HCT116 (cell line): Measurements from ENCODE around the gene COL5A2. TPM values are rescaled to one million over a fixed set of nuclear protein-coding genes. Genes with fewer than 3 reads are reported as not detected.

Experiments
- ATAC-seq: fragments of 200-7000 bp; cut with Tn5 transposase; 2 replicates; pipeline ENCODE4 v1.9.1; 2020; ENCODE audit warnings: mild to moderate bottlenecking, moderate library complexity
- BruUV-seq: library from RNA; stranded (reverse); fragments of 400-500 nt; replicated peaks from 2 replicates; lab custom pipeline; 2021; lab: Mats Ljungman, UMichigan
- CTCF ChIA-PET: fragments of 300-600 bp; sonication (Branson Sonifier 250); formaldehyde crosslinking; loops from one replicate; lab custom pipeline; 2021; ENCODE audit warnings: antibody characterized with exemption; lab: Charles Lee
- POLR2A ChIA-PET: fragments of 300-600, 350-600 bp; sonication (Branson Sonifier 250); formaldehyde crosslinking; loops from one replicate; lab custom pipeline; 2021; ENCODE audit warnings: antibody characterized with exemption; lab: Charles Lee
- RAD21 ChIA-PET, 2 experiments: fragments of 300-600 bp; sonication (Branson Sonifier 250); formaldehyde crosslinking; loops; one replicate each; lab custom pipeline; 2023; ENCODE audit warnings: low total read pairs in 2 of 2; ENCODE audit not compliant: uncharacterized antibody in 2 of 2, unreplicated experiment in 2 of 2, low non-redundant PET in 1 of 2; lab: Charles Lee
- DNase-seq: peaks from one replicate; pipeline ENCODE4 v3.0.0-alpha.2; 2010; ENCODE audit warnings: low read depth, low spot score
- H2AFZ ChIP-seq: fragments of 200-600 bp; shearing (Covaris generic), sonication (generic); 2 replicates; pipeline ENCODE4 v1.6.1; 2017; ENCODE audit warnings: low read depth, mixed run types, mixed read lengths, antibody characterized with exemption, low read length; ENCODE audit not compliant: poor library complexity, severe bottlenecking
- H3K27ac ChIP-seq: 2 replicates; pipeline ENCODE4 v1.5.1; 2012; ENCODE audit warnings: low read depth, low read length
- H3K27me3 ChIP-seq: fragments of 200-600 bp; sonication (generic); 2 replicates; pipeline ENCODE4 v1.6.1; 2016; ENCODE audit warnings: mixed run types, low read length, mixed read lengths; ENCODE audit not compliant: insufficient read depth
- H3K36me3 ChIP-seq, 2 experiments: fragments of 200-500 bp in 1 of 2; fragments of 200-600 bp in 1 of 2; sonication (Bioruptor generic) in 1 of 2; sonication (generic) in 1 of 2; 2 replicates each; pipeline versions ENCODE4 v1.5.1 to v1.6.1; 2014 to 2016; ENCODE audit warnings: low read length in 2 of 2, inconsistent platforms in 1 of 2, mixed read lengths in 1 of 2, mixed run types in 1 of 2; ENCODE audit not compliant: insufficient read depth in 2 of 2, control insufficient read depth in 1 of 2
- H3K4me1 ChIP-seq, 2 experiments: fragments of 200-600 bp in 1 of 2; sonication (generic) in 1 of 2; 2 replicates each; pipeline versions ENCODE4 v1.5.1 to v1.6.1; 2012 to 2017; ENCODE audit warnings: low read length in 2 of 2, inconsistent platforms in 1 of 2, mild to moderate bottlenecking in 1 of 2, mixed read lengths in 1 of 2, mixed run types in 1 of 2, moderate library complexity in 1 of 2; ENCODE audit not compliant: insufficient read depth in 2 of 2, control insufficient read depth in 1 of 2
- H3K4me2 ChIP-seq: fragments of 200-600 bp; sonication (generic); 2 replicates; pipeline ENCODE4 v1.6.1; 2017; ENCODE audit warnings: mixed run types, low read length, mixed read lengths
- H3K4me3 ChIP-seq, 2 experiments: fragments of 200-600 bp in 1 of 2; sonication (generic) in 1 of 2; replicated peaks in 1 of 2; 2 replicates each; pipeline ENCODE4 v1.5.1; 2011 to 2016; ENCODE audit warnings: low read length in 2 of 2, control low read depth in 1 of 2, low read depth in 1 of 2, mild to moderate bottlenecking in 1 of 2, mixed read lengths in 1 of 2, mixed run types in 1 of 2
- H3K79me2 ChIP-seq: fragments of 200-600 bp; sonication (generic); 2 replicates; pipeline ENCODE4 v1.6.1; 2017; ENCODE audit warnings: mild to moderate bottlenecking, mixed run types, low read length, moderate library complexity, mixed read lengths; ENCODE audit not compliant: insufficient read depth
- H3K9ac ChIP-seq: fragments of 200-600 bp; sonication (generic); 2 replicates; pipeline ENCODE4 v1.6.1; 2016; ENCODE audit warnings: low read length, mixed read lengths
- H3K9me2 ChIP-seq: fragments of 200-600 bp; sonication (generic), shearing (Covaris generic); 2 replicates; pipeline ENCODE4 v1.6.1; 2017; ENCODE audit warnings: mixed run types, mild to moderate bottlenecking, moderate library complexity; ENCODE audit not compliant: insufficient read depth
- H3K9me3 ChIP-seq, 2 experiments: fragments of 200-500 bp in 1 of 2; fragments of 200-600 bp in 1 of 2; sonication (Bioruptor generic) in 1 of 2; sonication (generic) in 1 of 2; 2 replicates each; pipeline ENCODE4 v1.6.1; 2014 to 2017; ENCODE audit warnings: low read length in 2 of 2, mixed read lengths in 2 of 2, inconsistent platforms in 1 of 2, low read depth in 1 of 2, mild to moderate bottlenecking in 1 of 2, mixed run types in 1 of 2, moderate library complexity in 1 of 2; ENCODE audit not compliant: control insufficient read depth in 1 of 2, insufficient read depth in 1 of 2
- H4K20me1 ChIP-seq: fragments of 200-600 bp; sonication (generic), shearing (Covaris generic); 2 replicates; pipeline ENCODE4 v1.6.1; 2017; ENCODE audit warnings: mixed run types, mild to moderate bottlenecking, moderate library complexity; ENCODE audit not compliant: insufficient read depth
- ATF3 ChIP-seq: IDR thresholded peaks from 2 replicates; pipeline ENCODE4 v1.6.1; 2012
- CBX3 ChIP-seq: IDR thresholded peaks from 2 replicates; pipeline ENCODE4 v1.6.1; 2012; ENCODE audit warnings: low read depth
- CEBPB ChIP-seq: IDR thresholded peaks from 2 replicates; pipeline ENCODE4 v1.6.1; 2012; ENCODE audit warnings: low read depth
- CTCF ChIP-seq, 3 experiments: fragments of 200-600 bp in 1 of 3; sonication (generic) in 1 of 3; IDR thresholded peaks in 2 of 3; conservative IDR thresholded peaks in 1 of 3; 2 replicates each; pipeline ENCODE4 v1.5.1; 2012 to 2017; ENCODE audit warnings: low read depth in 2 of 3, low read length in 2 of 3, antibody characterized with exemption in 1 of 3, borderline replicate concordance in 1 of 3, control low read depth in 1 of 3, mild to moderate bottlenecking in 1 of 3, mixed read lengths in 1 of 3, mixed run types in 1 of 3, moderate library complexity in 1 of 3; ENCODE audit not compliant: insufficient read depth in 1 of 3
- EGR1 ChIP-seq: IDR thresholded peaks from 2 replicates; pipeline ENCODE4 v1.6.1; 2012; ENCODE audit warnings: low read depth
- ELF1 ChIP-seq: IDR thresholded peaks from 2 replicates; pipeline ENCODE4 v1.6.1; 2012; ENCODE audit warnings: low read depth, borderline replicate concordance
- EZH2phosphoT487 ChIP-seq: fragments of 200-600 bp; IDR thresholded peaks from 2 replicates; pipeline ENCODE4 v1.6.1; 2018; ENCODE audit warnings: antibody characterized with exemption, borderline replicate concordance
- FOSL1 ChIP-seq: IDR thresholded peaks from 2 replicates; pipeline ENCODE4 v1.6.1; 2012; ENCODE audit warnings: low read depth
- JUND ChIP-seq: IDR thresholded peaks from 2 replicates; pipeline ENCODE4 v1.6.1; 2012
- POLR2A ChIP-seq: IDR thresholded peaks from 2 replicates; pipeline ENCODE4 v1.7.0; 2011; ENCODE audit warnings: borderline replicate concordance; ENCODE audit not compliant: insufficient read depth, insufficient read length; ENCODE audit errors: extremely low read depth
- RAD21 ChIP-seq: IDR thresholded peaks from 2 replicates; pipeline ENCODE4 v1.6.1; 2012; ENCODE audit warnings: low read depth, mild to moderate bottlenecking
- REST ChIP-seq: IDR thresholded peaks from 2 replicates; pipeline ENCODE4 v1.6.1; 2012; ENCODE audit warnings: low read depth
- SRF ChIP-seq: IDR thresholded peaks from 2 replicates; pipeline ENCODE4 v1.6.1; 2012; ENCODE audit warnings: low read depth
- TCF7L2 ChIP-seq: IDR thresholded peaks from 2 replicates; pipeline ENCODE4 v1.7.0; 2011; ENCODE audit warnings: borderline replicate concordance, inconsistent platforms; ENCODE audit not compliant: insufficient read depth, insufficient read length; ENCODE audit errors: extremely low read depth
- YY1 ChIP-seq: IDR thresholded peaks from 2 replicates; pipeline ENCODE4 v1.6.1; 2011; ENCODE audit warnings: low read length, low read depth, moderate library complexity, mild to moderate bottlenecking; ENCODE audit not compliant: insufficient replicate concordance; ENCODE audit errors: extremely low read depth
- ZFX ChIP-seq: fragments of 450-650 bp; IDR thresholded peaks from 2 replicates; pipeline ENCODE4 v1.6.1; 2017
- ZNF274 ChIP-seq: fragments of 200-500 bp; sonication (Bioruptor generic); IDR thresholded peaks from 2 replicates; pipeline ENCODE4 v1.6.1; 2014; ENCODE audit warnings: mild to moderate bottlenecking, low read depth, low read length, inconsistent platforms
- intact Hi-C: fragments of 100-400 bp; cut with micrococcal nuclease; formaldehyde crosslinking; loops from 2 replicates; pipeline ENCODE4 v1.10.0; 2022
- total RNA-seq: library from RNA; stranded (reverse); gene quantifications from one replicate; pipeline ENCODE4 v1.2.1, GENCODE V29; 2021; ENCODE audit not compliant: unreplicated experiment
- TF ChIP-seq, protein P1 (sequence below): IDR thresholded peaks from 2 replicates; pipeline ENCODE4 v1.6.1; 2012
- TF ChIP-seq, protein P2 (sequence below): IDR thresholded peaks from 2 replicates; pipeline ENCODE4 v1.6.1; 2011; ENCODE audit warnings: mild to moderate bottlenecking, low read length, moderate library complexity; ENCODE audit not compliant: insufficient replicate concordance; ENCODE audit errors: extremely low read depth

COL5A2 gene
- total RNA-seq, 1 experiment from 2014 or later, result 2.3 TPM

DNA sequence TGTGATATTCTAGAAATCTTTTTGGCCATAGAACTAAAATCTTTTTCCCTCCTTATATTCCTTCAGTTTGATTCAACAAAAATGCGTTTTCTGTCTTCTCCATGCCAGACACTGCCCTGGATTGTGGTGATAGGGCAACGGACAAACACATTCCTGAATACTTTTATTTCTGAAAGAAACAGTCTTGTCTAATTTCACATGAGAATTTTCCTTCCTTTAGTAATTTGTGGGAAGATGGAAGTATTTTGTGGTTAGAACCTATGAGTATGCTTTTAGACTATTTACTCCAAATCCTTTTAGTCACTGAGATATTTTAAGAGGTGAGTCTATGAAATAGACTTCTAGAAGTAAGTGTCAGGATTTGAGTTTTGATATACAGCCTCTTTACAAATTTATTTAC, 49.6 kb downstream of the COL5A2 start:
- Histone ChIP-seq H2AFZ (no peak overlapping the region), H3K4me3 (no peak overlapping the region), H3K9me3 (no peaks in the 10 kb centered on the region), H3K27ac (no peak overlapping the region), H3K9me2 (no peaks in the 10 kb centered on the region), H3K79me2 (no peaks in the 10 kb centered on the region), H3K9ac (no peak overlapping the region), H3K4me1 (no peaks in the 10 kb centered on the region), H3K4me2 (no peak overlapping the region), H3K36me3 (no peaks in the 10 kb centered on the region), H3K27me3 (no peaks in the 10 kb centered on the region), H4K20me1 (no peaks in the 10 kb centered on the region)
- ATAC-seq (no peak), DNase-seq (no peak)
- RAD21 ChIA-PET, result no interaction called here
- no TSS peak for BruUV-seq
- CTCF ChIA-PET, result interaction anchor here (4.0 kb wide), 1 partner anchor 13 kb away, joined by 27 read pairs; no protein-coding TSS in a partner anchor
- intact Hi-C loops, result no loop called here
- POLR2A ChIA-PET, result no interaction called here
- TF ChIP-seq SRF (no peak), JUND (no peak), ZFX (no peak), REST (no peak), YY1 (no peak), CBX3 (no peak), FOSL1 (no peak), ELF1 (no peak), RAD21 (no peak), EZH2phosphoT487 (no peak), POLR2A (no peak), CTCF (IDR thresholded peaks at IDR 0.05 in 2 of 3, conservative IDR thresholded peaks at IDR 0.05 in 1 of 3; ENCODE audit: borderline replicate concordance in 1 of 3, insufficient read depth in 1 of 3, low read depth in 2 of 3, low read length in 2 of 3) (no peak), EGR1 (no peak), ZNF274 (no peak), CEBPB (no peak), TCF7L2 (no peak), ATF3 (no peak)
- TF ChIP-seq, protein P1, sequence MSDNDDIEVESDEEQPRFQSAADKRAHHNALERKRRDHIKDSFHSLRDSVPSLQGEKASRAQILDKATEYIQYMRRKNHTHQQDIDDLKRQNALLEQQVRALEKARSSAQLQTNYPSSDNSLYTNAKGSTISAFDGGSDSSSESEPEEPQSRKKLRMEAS, result no peak
- TF ChIP-seq, protein P2, sequence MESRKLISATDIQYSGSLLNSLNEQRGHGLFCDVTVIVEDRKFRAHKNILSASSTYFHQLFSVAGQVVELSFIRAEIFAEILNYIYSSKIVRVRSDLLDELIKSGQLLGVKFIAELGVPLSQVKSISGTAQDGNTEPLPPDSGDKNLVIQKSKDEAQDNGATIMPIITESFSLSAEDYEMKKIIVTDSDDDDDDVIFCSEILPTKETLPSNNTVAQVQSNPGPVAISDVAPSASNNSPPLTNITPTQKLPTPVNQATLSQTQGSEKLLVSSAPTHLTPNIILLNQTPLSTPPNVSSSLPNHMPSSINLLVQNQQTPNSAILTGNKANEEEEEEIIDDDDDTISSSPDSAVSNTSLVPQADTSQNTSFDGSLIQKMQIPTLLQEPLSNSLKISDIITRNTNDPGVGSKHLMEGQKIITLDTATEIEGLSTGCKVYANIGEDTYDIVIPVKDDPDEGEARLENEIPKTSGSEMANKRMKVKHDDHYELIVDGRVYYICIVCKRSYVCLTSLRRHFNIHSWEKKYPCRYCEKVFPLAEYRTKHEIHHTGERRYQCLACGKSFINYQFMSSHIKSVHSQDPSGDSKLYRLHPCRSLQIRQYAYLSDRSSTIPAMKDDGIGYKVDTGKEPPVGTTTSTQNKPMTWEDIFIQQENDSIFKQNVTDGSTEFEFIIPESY, result no peak
